Measurements from ENCODE around the gene OPHN1. TPM values are rescaled to one million over a fixed set of nuclear protein-coding genes. Genes with fewer than 3 reads are reported as not detected.
A peak's percentile ranks its signal among the peaks of the same experiment; 100 is the strongest.

The OPHN1 gene
- total RNA-seq, 2 experiments from 2014 or later = not detected

DNA sequence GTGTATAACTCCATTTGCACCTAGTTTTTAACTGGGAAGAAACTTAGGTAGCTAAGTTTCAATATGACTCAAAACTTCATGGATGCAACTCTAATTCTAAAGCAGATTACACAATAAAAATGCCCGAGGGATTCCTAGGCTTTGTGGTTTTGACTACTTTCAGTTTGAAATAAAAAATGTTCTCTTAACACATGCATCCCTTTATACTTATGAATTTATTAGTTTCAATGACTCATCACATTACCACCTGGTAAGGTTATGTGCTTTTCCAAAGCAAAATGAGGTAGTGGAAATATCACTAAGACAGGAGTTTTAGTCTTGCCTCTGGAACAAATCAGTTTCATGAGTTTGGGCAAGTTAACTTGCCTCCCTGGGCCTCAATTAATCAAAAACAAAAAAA lies 125.5 kb downstream of the OPHN1 start:
- Histone ChIP-seq H3K9me3 (ENCODE audit: control insufficient read depth in 1 of 2, insufficient read depth in 1 of 2, low read length in 2 of 2) (no peaks in the 10 kb centered on the region), H3K4me1 (ENCODE audit: insufficient read depth, low read length) (no peaks in the 10 kb centered on the region), H3K27me3 (ENCODE audit: control insufficient read depth in 1 of 2, insufficient read depth in 2 of 2, low read length in 2 of 2) (no peaks in the 10 kb centered on the region), H3K27ac (ENCODE audit: low read depth in 1 of 2, low read length in 2 of 2) (no peak overlapping the region), H3K36me3 (ENCODE audit: insufficient read depth, low read length) (no peaks in the 10 kb centered on the region), H3K4me3 (ENCODE audit: low read length) (no peak overlapping the region)
- ATAC-seq (ENCODE audit: poor library complexity) = no peak
- Mint-ChIP-seq H3K27ac (no peak overlapping the region), H3K36me3 (ENCODE audit: low read depth) (no peaks in the 10 kb centered on the region), H3K4me3 (no peak overlapping the region), H3K27me3 (no peaks in the 10 kb centered on the region), H3K9me3 (no peaks in the 10 kb centered on the region), H3K4me1 (ENCODE audit: low read depth) (no peaks in the 10 kb centered on the region)
- CTCF ChIA-PET = no interaction called here
- POLR2A ChIA-PET = no interaction called here
- no peak for DNase-seq
- TF ChIP-seq, protein P1, sequence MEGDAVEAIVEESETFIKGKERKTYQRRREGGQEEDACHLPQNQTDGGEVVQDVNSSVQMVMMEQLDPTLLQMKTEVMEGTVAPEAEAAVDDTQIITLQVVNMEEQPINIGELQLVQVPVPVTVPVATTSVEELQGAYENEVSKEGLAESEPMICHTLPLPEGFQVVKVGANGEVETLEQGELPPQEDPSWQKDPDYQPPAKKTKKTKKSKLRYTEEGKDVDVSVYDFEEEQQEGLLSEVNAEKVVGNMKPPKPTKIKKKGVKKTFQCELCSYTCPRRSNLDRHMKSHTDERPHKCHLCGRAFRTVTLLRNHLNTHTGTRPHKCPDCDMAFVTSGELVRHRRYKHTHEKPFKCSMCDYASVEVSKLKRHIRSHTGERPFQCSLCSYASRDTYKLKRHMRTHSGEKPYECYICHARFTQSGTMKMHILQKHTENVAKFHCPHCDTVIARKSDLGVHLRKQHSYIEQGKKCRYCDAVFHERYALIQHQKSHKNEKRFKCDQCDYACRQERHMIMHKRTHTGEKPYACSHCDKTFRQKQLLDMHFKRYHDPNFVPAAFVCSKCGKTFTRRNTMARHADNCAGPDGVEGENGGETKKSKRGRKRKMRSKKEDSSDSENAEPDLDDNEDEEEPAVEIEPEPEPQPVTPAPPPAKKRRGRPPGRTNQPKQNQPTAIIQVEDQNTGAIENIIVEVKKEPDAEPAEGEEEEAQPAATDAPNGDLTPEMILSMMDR (IDR thresholded peaks at IDR 0.05) = no peak
- intact Hi-C loops (cut with DNase I, micrococcal nuclease) = no loop called here

DNA sequence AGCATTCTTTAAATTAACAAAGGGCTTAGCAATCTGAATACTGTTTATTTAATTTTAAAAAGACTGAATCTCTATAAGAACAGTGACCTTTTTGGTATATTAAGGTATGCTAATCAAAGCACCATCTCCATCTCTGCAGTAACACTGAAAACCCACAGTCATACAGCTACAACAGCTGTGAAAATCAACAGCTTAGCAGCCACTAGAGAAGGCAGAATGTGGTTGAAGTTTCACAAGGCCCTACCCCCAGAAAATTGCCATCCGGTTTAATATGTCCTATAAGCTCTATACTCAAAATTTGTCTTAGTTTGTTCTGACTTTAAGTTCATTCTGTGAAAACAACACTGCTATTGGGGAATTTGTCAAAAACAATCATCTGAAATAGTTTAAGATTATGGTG lies 128.7 kb downstream of the OPHN1 start:
- Histone ChIP-seq H3K27ac (ENCODE audit: low read depth in 1 of 2, low read length in 2 of 2) (no peak overlapping the region), H3K9me3 (ENCODE audit: control insufficient read depth in 1 of 2, insufficient read depth in 1 of 2, low read length in 2 of 2) (no peaks in the 10 kb centered on the region), H3K36me3 (ENCODE audit: insufficient read depth, low read length) (no peaks in the 10 kb centered on the region), H3K4me3 (ENCODE audit: low read length) (no peak overlapping the region), H3K27me3 (ENCODE audit: control insufficient read depth in 1 of 2, insufficient read depth in 2 of 2, low read length in 2 of 2) (no peaks in the 10 kb centered on the region), H3K4me1 (ENCODE audit: insufficient read depth, low read length) (no peaks in the 10 kb centered on the region)
- Mint-ChIP-seq H3K4me1 (ENCODE audit: low read depth) (no peaks in the 10 kb centered on the region), H3K27ac (no peak overlapping the region), H3K27me3 (no peaks in the 10 kb centered on the region), H3K9me3 (no peaks in the 10 kb centered on the region), H3K4me3 (no peak overlapping the region), H3K36me3 (ENCODE audit: low read depth) (no peaks in the 10 kb centered on the region)
- POLR2A ChIA-PET = no interaction called here
- CTCF ChIA-PET = no interaction called here
- intact Hi-C loops (cut with DNase I, micrococcal nuclease) = no loop called here
- TF ChIP-seq, protein P1 (IDR thresholded peaks at IDR 0.05) = no peak
- peak in 1 of 14 experiments; percentile 24 for DNase-seq
- no peak for ATAC-seq (ENCODE audit: poor library complexity)

DNA sequence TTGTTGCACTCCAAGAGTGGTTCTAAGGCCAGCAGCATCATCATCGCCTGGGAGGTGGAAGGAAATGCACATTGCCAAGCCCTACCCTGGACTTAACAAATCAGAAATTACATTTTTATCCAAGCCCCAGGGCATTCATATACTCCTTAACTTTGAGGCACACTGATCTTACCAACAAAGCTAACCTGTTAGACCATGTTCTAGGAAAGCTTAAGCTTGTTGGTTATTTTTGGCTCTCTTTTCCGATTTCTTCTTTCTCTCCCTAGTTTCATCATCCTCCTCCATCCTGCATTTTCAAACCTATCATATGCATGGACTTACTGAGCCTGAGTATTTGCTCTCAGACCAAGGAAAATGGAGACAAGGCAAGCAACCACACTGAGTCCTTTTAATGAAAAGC lies 133.4 kb downstream of the OPHN1 start:
- H3K27me3 ChIP-seq (ENCODE audit: control insufficient read depth in 1 of 2, insufficient read depth in 2 of 2, low read length in 2 of 2) = no peaks in the 10 kb centered on the region
- H3K27ac Mint-ChIP-seq = no peak overlapping the region
- no peak overlapping the region for H3K4me3 Mint-ChIP-seq
- intact Hi-C loops (cut with DNase I, micrococcal nuclease) = no loop called here
- no peaks in the 10 kb centered on the region for H3K9me3 ChIP-seq (ENCODE audit: control insufficient read depth in 1 of 2, insufficient read depth in 1 of 2, low read length in 2 of 2)
- H3K4me3 ChIP-seq (ENCODE audit: low read length) = no peak overlapping the region
- TF ChIP-seq, protein P1 (IDR thresholded peaks at IDR 0.05) = no peak
- CTCF ChIA-PET = no interaction called here
- DNase-seq = no peak
- H3K4me1 Mint-ChIP-seq (ENCODE audit: low read depth) = no peaks in the 10 kb centered on the region
- H3K36me3 Mint-ChIP-seq (ENCODE audit: low read depth) = no peaks in the 10 kb centered on the region
- H3K27ac ChIP-seq (ENCODE audit: low read depth in 1 of 2, low read length in 2 of 2) = no peak overlapping the region
- POLR2A ChIA-PET = no interaction called here
- H3K36me3 ChIP-seq (ENCODE audit: insufficient read depth, low read length) = no peaks in the 10 kb centered on the region
- no peaks in the 10 kb centered on the region for H3K4me1 ChIP-seq (ENCODE audit: insufficient read depth, low read length)
- no peak for ATAC-seq (ENCODE audit: poor library complexity)
- H3K27me3 Mint-ChIP-seq = no peaks in the 10 kb centered on the region
- no peaks in the 10 kb centered on the region for H3K9me3 Mint-ChIP-seq
